ENCODE results near the gene COPS7A. TPM values are rescaled to one million over a fixed set of nuclear protein-coding genes. Genes with fewer than 3 reads are reported as not detected.

COPS7A gene
- total RNA-seq, 1 donor from 2014 or later: 24.5 TPM

GRCh38 chr12:6752921-6753771 lies 29.3 kb downstream of the COPS7A start, which contains the start of gene MLF2:
TSS of gene MLF2 (minus strand) at chr12:6753141. CDS start at chr12:6752334, 807 bp downstream.
- H3K4me2 ChIP-seq: peak within 1 kb of the TSS; percentile 81
- peaks cover 3% of the 10 kb centered on the region for H3K27me3 Mint-ChIP-seq (ENCODE audit: insufficient read depth, low read depth)

GRCh38 chr12:6753772-6754356 lies 30.0 kb downstream of the COPS7A start:
- H4K20me1 ChIP-seq (ENCODE audit: low read depth): peaks cover 17% of the 10 kb centered on the region
- H3K27ac ChIP-seq: no peak overlapping the region
- peaks cover 4% of the 10 kb centered on the region for H3K36me3 ChIP-seq
- peaks cover 29% of the 10 kb centered on the region for H3F3A ChIP-seq (ENCODE audit: low read depth)
- peak overlapping the region; percentile 81 for H3K4me2 ChIP-seq
- peaks cover 27% of the 10 kb centered on the region for H3K4me1 ChIP-seq
- Mint-ChIP-seq H3K4me3 (peak overlapping the region; percentile 96), H3K4me1 (peaks cover 38% of the 10 kb centered on the region), H3K27ac (peak overlapping the region; percentile 99), H3K9me3 (no peaks in the 10 kb centered on the region), H3K27me3 (ENCODE audit: insufficient read depth, low read depth) (peaks cover 3% of the 10 kb centered on the region), H3K36me3 (peaks cover 4% of the 10 kb centered on the region)
- TF ChIP-seq EZH2 (IDR thresholded peaks at IDR 0.05) (no peak), EZH2phosphoT487 (IDR thresholded peaks at IDR 0.05) (no peak), CTCF (IDR thresholded peaks at IDR 0.05) (no peak)
- no peaks in the 10 kb centered on the region for H3K9me3 ChIP-seq (ENCODE audit: low read depth)
- peaks cover 21% of the 10 kb centered on the region for H3K79me2 ChIP-seq (ENCODE audit: low read depth)
- no peak for DNase-seq (ENCODE audit: low spot score)
- no peaks in the 10 kb centered on the region for H3K27me3 ChIP-seq
- peak overlapping the region; percentile 11 for H2AFZ ChIP-seq (replicated peaks)
- H3K4me3 ChIP-seq: peak overlapping the region; percentile 8
- no peak overlapping the region for H3K9ac ChIP-seq

More at GRCh38 chr12:6752921-6753771, 29.3 kb downstream of the COPS7A start, which contains the start of gene MLF2:
- H3K36me3 ChIP-seq: peaks cover 4% of the 10 kb centered on the region
- H2AFZ ChIP-seq (replicated peaks): peak within 1 kb of the TSS; percentile 11
- peak within 1 kb of the TSS; percentile 93 for H3K9ac ChIP-seq
- peaks cover 17% of the 10 kb centered on the region for H4K20me1 ChIP-seq (ENCODE audit: low read depth)
- peak; percentile 97 for DNase-seq (ENCODE audit: low spot score)
- H3K4me1 ChIP-seq: peaks cover 21% of the 10 kb centered on the region
- H3F3A ChIP-seq (ENCODE audit: low read depth): peaks cover 24% of the 10 kb centered on the region
- H3K27me3 ChIP-seq: no peaks in the 10 kb centered on the region
- Mint-ChIP-seq H3K36me3 (peaks cover 7% of the 10 kb centered on the region), H3K4me3 (peak within 1 kb of the TSS; percentile 96), H3K27ac (peak within 1 kb of the TSS; percentile 99), H3K9me3 (no peaks in the 10 kb centered on the region), H3K4me1 (peaks cover 32% of the 10 kb centered on the region)
- peak within 1 kb of the TSS; percentile 89 for H3K4me3 ChIP-seq
- no peaks in the 10 kb centered on the region for H3K9me3 ChIP-seq (ENCODE audit: low read depth)
- peaks cover 21% of the 10 kb centered on the region for H3K79me2 ChIP-seq (ENCODE audit: low read depth)
- TF ChIP-seq CTCF (IDR thresholded peaks at IDR 0.05) (peak; percentile 95), EZH2 (IDR thresholded peaks at IDR 0.05) (no peak)
- H3K27ac ChIP-seq: peak within 1 kb of the TSS; percentile 94

- Histone ChIP-seq H3K36me3 (peaks cover 4% of the 10 kb centered on the region), H3F3A (ENCODE audit: low read depth) (peaks cover 33% of the 10 kb centered on the region), H3K27ac (no peak overlapping the region), H3K4me1 (peaks cover 31% of the 10 kb centered on the region), H3K9ac (no peak overlapping the region), H3K4me3 (no peak overlapping the region), H3K4me2 (peak overlapping the region; percentile 81), H4K20me1 (ENCODE audit: low read depth) (peaks cover 17% of the 10 kb centered on the region), H3K9me3 (ENCODE audit: low read depth) (no peaks in the 10 kb centered on the region), H2AFZ (replicated peaks) (no peak overlapping the region), H3K79me2 (ENCODE audit: low read depth) (peaks cover 21% of the 10 kb centered on the region), H3K27me3 (no peaks in the 10 kb centered on the region)
- no peak for TF ChIP-seq EZH2phosphoT487 (IDR thresholded peaks at IDR 0.05)
- no peak for TF ChIP-seq CTCF (IDR thresholded peaks at IDR 0.05)
- no peak for TF ChIP-seq EZH2 (IDR thresholded peaks at IDR 0.05)
- peaks cover 3% of the 10 kb centered on the region for H3K36me3 Mint-ChIP-seq
- H3K4me3 Mint-ChIP-seq: peak overlapping the region; percentile 96
- H3K27ac Mint-ChIP-seq: peak overlapping the region; percentile 65
- H3K9me3 Mint-ChIP-seq: no peaks in the 10 kb centered on the region
- H3K4me1 Mint-ChIP-seq: peaks cover 42% of the 10 kb centered on the region
- H3K27me3 Mint-ChIP-seq (ENCODE audit: insufficient read depth, low read depth): peaks cover 3% of the 10 kb centered on the region
- DNase-seq (ENCODE audit: low spot score): no peak
These were observed 30.6 kb downstream of the COPS7A start for GRCh38 chr12:6754411-6754810.

Data from neural progenitor cell (in vitro differentiated cells).